ENCODE results near the gene ACACA.
"Not testable (repeated sequence)": the region's sequence is repeated elsewhere in the genome, so short reads cannot be mapped to it uniquely, and the experiment has no call there.

ACACA gene

DNA sequence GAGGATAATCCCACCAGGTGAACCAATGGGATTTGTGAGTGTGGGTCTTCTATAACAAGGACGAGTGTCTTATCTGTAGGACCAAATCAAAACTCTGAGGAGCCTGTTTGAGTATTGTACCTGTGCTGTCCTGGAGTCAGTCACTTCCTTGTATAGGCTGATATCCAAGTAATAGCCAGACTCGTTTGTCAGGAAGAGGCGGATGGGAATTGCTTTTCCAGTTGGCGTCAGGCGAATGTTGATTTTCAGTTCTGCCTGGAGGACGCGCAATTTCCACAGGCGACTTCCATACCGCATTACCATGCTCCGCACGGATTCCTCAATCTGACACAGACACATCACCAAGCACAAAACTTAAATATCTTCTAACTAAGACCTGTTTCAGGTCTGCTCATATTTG lies 218.5 kb downstream of the ACACA start:
- no peak for DNase-seq (ENCODE audit: extremely low read depth in 1 of 2, low read depth in 1 of 2)

DNA sequence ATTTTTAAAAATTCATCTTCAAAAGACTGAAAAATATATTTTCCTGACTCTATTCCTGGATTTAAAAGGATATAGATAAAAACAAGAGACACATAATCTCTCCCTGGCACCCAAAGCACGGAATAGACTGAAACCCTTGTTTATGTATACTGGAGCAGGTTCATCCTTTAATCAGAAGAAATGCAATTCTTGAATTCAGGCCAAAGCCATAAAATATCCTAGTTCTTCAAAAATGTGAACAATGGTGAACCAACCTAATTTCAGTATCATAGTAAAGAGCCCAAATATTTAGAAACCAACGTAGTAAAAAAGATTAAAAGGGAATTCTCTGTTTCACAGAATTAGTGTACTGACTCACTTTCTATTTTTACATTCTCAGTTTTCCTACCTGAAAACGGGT lies 219.4 kb downstream of the ACACA start:
- no peak for DNase-seq (ENCODE audit: extremely low read depth in 1 of 2, low read depth in 1 of 2)

DNA sequence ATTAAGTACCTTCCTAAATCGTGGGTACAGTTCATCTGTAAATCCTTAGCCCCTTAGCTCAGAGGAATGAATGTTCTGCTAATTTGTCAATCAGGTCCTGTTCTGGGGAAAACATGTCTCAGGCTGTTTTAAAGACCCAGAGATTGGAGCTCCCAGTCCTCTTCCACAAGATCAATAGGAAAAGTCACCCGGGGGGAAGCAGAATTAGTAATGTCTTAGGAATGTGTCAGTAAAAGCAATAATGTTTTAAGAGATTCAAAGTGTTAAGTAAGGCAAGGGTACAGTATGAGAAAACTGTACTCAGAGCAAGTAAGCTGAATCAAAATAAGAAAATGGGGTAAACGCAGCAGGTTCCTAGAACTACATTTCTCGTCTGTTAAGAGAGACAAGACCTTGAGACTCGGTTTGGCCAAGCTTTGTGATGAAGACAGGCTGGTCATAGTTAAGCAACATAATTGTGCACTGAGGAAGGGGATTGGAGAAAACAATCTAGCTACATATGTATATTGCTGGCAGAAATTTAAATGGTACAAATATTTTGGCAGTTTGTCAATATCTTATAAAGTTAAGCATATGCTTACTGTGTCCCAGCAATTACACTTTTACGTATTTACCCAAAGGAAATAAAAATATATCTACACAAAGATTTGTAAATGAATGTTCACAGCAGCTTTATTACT lies 223.7 kb downstream of the ACACA start:
- DNase-seq (ENCODE audit: extremely low read depth in 1 of 2, low read depth in 1 of 2), result no peak

DNA sequence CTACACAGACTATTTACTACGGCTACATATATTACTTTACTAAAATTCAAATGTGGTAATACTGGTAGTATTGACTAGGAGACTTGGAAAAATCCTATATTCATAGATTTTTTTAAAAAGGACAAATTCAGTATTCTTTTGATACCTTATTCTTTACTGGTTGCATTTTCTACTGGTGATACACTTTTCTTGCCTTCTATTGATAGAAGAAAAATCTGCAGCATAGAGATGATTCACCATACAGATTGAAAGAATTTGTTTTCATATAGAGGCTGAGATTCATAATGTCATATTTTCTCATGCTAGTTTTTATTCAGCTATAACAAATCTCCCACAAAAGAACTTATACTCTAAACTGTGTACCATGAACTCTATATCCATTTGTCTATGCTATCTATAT lies 226.3 kb downstream of the ACACA start:
- DNase-seq (ENCODE audit: extremely low read depth in 1 of 2, low read depth in 1 of 2), result no peak

DNA sequence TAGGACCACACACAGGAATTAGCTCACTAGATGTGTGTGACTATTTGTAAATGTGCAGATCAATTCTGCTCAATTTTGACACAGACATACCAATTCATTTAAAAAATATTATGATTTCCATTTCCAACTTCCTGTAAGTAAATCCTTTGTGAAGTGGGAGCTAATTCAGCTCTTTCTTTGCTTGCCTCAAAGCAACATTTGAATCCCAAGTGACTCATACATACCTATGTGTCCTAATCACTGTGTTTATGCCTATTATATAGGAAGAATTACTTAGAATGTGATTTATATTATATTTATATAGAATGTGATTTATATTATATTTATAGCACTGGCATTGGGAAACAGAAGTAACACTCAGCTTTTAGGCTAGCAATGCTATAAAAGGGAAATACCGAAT lies 226.7 kb downstream of the ACACA start:
- DNase-seq (ENCODE audit: extremely low read depth in 1 of 2, low read depth in 1 of 2), result no peak

DNA sequence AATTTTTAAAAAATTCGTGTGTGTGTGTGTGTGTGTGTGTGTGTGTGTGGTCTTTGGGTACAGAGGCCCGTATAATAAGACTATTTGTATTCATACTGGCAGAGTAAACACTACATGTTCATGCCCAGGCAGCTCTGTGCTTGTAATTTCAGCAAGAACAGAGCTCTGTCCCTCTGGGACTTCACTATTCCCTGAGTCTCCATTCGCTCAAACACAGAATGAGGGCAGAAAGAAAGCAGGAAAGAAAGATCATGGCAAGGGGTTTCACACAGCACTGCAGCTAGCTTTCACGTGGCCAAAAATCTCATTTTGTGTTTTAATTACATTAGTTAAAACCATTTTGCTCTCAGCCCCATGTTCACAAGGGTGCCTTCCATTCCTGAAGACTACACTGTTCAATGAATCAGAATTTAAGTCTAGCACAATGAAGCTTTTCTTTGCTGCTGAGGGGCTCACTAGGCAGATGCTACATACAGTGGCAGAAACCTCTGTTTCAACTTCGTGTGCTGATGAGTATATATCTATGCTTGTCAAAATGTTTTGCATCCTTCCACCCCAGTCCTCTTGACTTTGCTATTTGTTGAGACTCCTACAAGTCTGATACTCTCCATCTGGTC lies 229.3 kb downstream of the ACACA start:
- no peak for DNase-seq (ENCODE audit: extremely low read depth in 1 of 2, low read depth in 1 of 2)

DNA sequence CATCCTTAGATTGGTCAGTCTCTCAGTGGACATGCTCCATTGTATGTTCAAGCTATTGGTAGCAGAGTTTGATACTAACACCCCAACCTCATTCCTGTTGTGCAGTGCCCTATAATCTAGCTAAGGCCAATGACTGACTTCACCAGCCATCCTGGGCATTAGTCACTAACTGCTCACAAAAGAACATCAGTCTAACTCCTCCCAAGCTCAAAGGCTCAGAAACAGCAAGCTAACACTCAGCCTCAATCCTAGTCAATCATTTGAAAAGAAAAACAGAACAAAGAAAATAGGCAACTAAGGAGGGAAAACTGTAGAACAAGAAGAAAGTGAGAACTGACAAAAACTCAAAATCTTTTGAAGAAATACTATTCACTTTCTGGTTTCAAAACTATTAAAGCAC lies 229.9 kb downstream of the ACACA start:
- no peak for DNase-seq (ENCODE audit: extremely low read depth in 1 of 2, low read depth in 1 of 2)

DNA sequence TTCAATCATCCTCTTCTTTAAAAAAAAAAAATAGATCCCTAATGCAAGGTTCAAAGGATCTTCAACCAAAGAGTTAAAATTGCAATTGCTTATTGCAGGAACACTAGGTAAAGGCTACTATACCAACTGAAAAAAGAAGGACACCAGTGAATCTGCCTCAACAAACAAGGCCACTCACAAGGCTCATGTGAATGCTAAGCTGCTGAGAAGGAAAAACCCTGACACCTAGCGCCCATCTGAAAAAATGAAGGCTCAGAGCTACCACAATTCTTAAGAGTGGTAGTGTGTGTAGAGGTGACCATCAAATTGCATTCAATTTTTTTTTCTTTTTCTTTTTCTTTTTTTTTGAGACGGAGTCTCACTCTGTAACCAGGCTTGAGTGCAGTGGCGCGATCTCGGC lies 232.4 kb downstream of the ACACA start:
- no peak for DNase-seq (ENCODE audit: extremely low read depth in 1 of 2, low read depth in 1 of 2)

DNA sequence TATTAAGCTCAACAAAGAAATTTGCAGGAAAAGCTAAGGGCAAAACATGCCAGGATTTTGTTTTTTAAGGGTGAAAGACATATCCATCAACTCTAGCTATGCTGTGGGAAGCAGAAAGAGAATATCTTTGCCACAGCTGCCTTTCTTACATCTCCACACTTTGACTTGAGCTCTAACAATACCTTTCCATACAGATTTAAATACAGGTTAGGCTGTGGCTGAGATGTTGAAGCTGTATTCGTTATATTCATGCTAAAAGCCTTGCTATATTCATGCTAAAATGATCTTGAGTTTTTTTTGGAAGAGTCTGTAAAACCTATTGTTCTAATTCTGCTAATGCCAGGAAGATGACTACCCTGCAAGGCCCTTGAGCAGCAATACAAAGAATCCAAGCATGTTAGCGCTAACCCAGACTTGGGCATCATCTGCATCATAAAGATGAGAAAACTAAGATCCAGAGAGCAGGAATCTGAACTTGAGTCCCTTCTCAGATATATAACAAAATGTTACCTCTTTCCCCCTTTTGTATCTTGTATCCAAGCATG lies 235.7 kb downstream of the ACACA start:
- no peak for DNase-seq (ENCODE audit: extremely low read depth in 1 of 2, low read depth in 1 of 2)

DNA sequence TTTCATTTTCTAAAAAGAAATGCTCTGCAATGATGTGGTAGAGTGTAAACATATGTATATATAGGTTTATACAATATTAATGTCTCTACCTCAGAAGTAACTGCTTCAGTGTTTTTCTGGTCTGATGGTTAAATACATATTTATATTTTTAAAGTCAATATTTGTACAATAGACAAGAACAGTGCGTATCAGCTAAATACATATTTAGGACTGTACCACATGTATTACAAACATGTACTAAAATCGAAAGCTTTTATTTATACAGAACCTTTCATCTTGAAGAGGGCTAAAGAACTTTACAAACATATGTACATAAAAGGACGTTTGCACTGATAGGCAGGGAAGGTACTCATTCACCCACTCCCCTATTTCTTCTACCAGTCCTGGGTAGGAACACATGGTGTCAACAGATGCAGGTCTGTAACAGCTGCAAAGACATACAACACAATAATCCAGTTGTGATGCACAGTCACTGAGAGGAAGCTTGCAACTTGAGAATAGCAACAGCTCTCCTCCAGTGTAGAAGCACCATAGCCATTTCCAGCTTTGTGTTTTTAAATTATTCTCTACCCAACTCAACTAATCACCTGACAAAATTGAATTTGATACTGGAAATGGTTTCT lies 237.8 kb downstream of the ACACA start:
- DNase-seq (ENCODE audit: extremely low read depth in 1 of 2, low read depth in 1 of 2), result no peak

DNA sequence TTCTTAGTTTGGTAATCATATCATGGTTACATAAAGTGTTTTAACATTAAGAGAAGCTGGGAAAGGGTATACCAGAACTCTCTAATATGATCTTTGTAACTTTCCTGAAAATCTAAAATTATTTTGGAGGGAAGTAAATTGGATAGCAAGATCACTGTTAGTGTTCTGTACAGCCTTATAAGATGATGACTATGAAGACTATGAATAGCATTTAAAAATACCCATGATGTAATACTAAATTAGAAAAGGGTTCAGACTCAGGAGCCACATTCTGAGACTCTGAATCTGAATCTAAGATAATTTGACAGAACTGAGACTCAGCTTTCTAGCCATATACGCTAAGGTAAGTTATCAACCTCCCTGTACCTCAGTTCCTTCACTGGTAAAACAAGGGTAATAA lies 238.9 kb downstream of the ACACA start:
- no peak for DNase-seq (ENCODE audit: extremely low read depth in 1 of 2, low read depth in 1 of 2)

DNA sequence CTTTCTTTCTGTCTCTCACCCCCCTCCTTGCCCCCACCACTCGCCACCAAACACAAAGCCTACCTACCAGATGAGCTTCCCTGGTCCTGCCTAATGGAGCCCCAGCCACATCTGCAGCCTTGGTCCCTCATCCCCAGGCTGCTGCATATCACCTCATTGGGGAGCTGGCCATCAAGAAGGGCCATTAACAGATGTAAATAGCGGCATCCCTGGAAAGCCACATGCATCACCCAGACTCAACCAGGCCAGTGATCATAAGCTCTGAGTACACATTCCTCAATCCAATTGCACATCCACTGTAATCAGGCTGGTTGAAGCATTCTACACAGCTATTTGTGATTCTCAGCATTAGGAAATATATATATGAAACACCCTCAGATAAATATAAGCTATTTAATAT lies 242.6 kb downstream of the ACACA start:
- DNase-seq (ENCODE audit: extremely low read depth in 1 of 2, low read depth in 1 of 2), result no peak

DNA sequence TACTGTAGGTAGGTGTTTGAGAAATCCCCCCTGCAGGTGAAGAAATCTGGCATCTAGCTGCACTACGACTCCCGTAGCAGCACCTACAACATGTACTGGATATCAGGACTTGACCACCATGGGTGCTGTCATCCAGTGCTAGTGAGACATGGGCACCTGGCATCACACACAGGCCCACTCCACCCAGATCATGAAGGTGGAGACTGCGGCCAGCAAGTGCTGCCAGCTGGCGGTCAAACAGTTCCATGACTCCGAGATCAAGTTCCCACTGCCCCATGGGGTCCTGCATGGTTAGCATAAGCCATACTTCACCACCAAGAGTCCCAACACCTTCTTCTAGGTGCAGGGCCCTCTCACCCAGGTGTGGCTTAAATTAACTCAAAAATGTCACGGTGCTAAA lies 243.8 kb downstream of the ACACA start:
- DNase-seq (ENCODE audit: extremely low read depth in 1 of 2, low read depth in 1 of 2), result no peak

DNA sequence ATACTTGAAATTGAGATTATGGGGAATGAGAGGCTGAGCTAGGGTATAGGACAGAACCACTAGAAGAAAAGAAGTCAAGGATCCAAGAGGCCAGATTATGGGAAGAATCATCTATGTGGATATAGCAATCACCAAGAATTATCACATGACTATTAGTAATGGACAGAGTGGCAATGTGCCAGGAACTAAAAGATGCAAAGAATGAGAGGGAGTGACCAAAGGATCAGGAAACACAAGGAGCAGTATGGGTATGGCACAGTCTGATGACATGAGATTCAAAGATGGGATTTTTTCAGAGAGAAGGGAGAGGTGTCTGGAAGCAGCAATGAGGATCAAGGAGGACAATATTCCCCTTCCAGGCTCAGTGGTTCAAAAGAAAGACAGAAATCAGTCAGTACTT lies 245.7 kb downstream of the ACACA start:
- DNase-seq (ENCODE audit: extremely low read depth in 1 of 2, low read depth in 1 of 2), result no peak

DNA sequence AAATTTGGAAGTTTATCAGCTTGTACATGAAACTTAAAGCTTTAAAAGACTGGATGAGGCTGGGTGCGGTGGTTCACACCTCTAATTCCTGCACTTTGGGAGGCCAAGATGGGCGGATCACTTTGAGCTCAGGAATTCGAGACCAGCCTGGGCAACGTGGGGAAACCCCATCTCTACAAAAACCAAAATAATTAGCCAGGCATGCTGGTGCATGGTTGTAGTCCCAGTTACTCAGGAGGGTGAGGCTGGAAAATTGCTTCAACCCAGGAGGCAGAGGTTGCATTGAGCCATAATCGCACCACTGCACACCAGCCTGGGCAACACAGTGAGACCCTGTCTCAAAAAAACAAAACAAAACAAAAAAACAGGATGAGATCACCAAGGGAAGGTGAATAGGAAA lies 248.3 kb downstream of the ACACA start:
- DNase-seq (ENCODE audit: extremely low read depth in 1 of 2, low read depth in 1 of 2), result no peak

DNA sequence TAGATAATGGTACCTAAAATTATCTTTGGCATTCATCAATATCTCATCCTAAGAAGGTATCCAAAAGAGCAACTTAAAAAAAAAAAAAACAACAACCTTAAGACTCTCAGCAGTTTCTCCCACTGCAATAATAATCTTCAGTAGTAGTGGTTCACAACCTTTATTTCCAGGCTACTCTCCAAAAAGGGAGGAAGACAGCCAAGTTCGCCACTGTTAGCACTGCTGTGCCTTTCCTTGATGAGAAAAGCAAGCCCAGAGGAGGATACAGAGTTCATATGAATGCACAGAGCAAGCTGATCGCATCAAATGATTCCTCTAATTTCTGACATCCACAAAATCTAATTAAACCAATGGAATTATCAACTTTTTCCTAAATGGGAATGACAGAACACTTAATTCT lies 258.5 kb downstream of the ACACA start:
- DNase-seq (ENCODE audit: extremely low read depth in 1 of 2, low read depth in 1 of 2), result no peak

DNA sequence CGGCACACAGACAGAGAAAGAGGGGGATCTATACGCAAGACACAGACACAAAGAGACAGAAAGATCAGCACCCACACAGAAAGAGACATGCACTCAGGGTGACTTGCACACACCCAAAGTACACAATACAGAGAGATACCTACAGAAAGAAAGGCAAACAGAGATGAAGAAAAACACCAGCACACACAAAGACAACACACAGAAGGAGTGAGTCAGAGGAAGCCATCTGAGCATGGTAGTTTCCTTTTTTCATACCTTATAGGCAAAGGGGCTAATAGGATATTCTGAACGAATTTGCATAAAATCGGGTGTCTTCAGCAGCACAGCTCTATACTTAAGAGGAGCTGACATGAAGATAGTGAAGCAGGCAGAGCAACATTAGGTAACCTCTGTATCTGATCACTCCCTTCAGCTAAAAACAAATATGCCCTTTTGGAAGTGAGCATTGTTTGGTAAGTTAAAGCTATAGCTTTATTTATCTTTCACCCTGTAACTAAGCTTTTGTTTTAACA lies 259.3 kb downstream of the ACACA start:
- no peak for DNase-seq (ENCODE audit: extremely low read depth in 1 of 2, low read depth in 1 of 2)

DNA sequence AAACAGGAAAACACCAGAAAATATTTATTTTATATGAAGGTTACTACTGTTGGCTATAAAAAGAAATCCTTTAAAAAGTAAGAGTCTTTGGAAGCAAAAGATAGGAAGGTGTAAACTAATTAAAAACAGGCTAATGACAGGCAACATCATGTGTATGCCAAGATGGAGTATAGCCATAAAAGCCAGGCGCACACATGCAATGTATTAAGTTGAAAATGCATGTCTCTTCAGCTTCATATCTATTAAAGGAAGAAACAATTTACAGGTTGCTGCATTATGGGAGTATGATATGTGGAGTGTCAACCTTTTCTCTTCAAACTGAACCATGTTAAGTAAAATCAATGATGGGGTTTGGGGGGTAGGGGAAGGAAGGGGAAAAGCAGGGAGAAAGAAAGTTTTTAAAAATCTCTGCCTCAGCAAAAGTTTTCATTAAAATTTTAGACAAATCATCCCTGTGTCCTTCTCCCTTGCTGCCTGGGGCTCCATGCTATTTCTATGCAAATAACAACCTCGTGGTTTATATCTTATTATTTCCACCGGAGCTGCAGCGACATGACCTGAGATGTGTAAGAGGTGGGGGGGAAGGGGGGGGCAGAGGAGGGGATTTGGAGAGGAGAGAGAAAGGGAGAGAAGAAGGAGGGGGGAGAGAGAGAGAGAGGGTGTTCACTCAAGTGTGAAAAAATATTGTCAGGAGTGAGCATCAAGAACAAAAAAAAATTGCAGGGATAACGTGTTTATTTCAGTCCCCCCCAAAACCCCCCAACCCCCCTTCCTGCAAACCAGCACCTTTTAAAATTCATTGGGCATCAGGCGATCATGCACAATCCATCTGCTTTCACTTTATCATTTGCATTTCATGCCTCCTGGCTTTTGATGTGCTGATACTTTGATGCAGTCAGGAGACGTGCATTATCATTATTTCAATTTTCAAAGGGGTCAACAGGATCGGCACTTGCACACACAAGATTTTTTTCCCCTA lies 260.3 kb downstream of the ACACA start:
- no peak for DNase-seq (ENCODE audit: extremely low read depth in 1 of 2, low read depth in 1 of 2)

DNA sequence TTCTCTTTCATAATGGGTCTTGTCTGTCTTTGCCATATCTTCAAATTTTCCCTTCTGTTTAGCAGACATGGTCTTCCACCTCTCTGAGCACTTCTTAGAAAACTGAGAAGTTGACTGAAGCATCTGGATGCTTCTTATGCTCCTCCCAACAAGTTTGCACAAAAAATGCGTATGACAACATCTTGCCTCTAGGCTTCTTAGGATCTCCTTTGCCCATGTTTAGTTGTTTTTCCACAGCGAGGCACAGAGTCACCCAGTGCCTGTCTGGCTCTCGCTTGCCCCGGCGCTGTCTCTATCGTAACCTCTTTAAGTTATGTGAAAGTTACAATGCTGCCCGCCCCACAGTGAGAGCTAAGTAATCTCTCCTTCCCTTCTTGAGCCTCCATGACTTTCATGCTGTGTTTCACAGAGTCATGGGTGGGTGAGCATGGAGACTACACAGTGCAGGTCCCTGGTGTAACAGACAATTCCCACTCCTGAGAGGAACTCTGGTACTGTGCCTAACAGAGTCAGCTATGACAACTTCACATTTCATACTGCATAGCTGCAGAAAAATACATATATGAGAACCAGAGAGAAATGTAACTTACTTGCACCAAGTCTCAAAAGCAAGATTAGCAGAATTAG lies 262.4 kb downstream of the ACACA start:
- no peak for DNase-seq (ENCODE audit: extremely low read depth in 1 of 2, low read depth in 1 of 2)

DNA sequence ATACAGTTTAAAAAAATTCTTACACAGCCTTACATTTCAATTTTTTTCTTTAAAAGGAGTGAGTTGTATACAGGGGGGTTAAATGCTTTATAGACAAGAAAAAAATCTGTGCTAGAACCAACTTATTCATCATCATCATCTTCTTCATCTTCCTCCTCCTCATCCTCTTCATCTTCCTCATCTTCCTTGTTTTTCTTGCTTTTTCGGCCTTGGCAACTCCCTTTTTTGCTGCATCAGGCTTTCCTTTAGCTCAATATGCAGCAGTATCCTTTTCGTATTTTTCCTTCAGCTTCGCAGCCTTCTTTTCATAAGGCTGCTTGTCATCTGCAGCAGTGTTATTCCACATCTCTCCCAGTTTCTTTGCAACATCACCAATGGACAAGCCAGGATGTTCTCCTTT lies 263.1 kb downstream of the ACACA start:
- DNase-seq (ENCODE audit: extremely low read depth in 1 of 2, low read depth in 1 of 2), result not testable (repeated sequence)
